Osteoblast (primary cell): Measurements from ENCODE around the gene CHN2. TPM values are rescaled to one million over a fixed set of nuclear protein-coding genes. Genes with fewer than 3 reads are reported as not detected.
A peak's percentile ranks its signal among the peaks of the same experiment; 100 is the strongest.

ENCODE experiments used
- DNase-seq: peaks from one replicate; pipeline ENCODE4 v3.0.0; 2011; ENCODE audit warnings: low spot score, mixed read lengths; ENCODE audit not compliant: insufficient read length; ENCODE audit errors: missing footprints
- H2AFZ ChIP-seq: 2 replicates; pipeline ENCODE4 v1.6.0; 2011; ENCODE audit warnings: mild to moderate bottlenecking, low read length
- H3K27ac ChIP-seq: 2 replicates; pipeline ENCODE4 v1.5.1; 2011; ENCODE audit warnings: mild to moderate bottlenecking, low read depth, low read length, moderate library complexity
- H3K27me3 ChIP-seq: 2 replicates; pipeline ENCODE4 v1.6.0; 2012; ENCODE audit warnings: mild to moderate bottlenecking, control low read depth, inconsistent platforms, low read length, moderate library complexity; ENCODE audit not compliant: insufficient read depth
- H3K36me3 ChIP-seq: 2 replicates; pipeline ENCODE4 v1.5.1; 2011; ENCODE audit warnings: mild to moderate bottlenecking, low read length, control low read depth, moderate library complexity; ENCODE audit not compliant: insufficient read depth
- H3K4me1 ChIP-seq: 2 replicates; pipeline ENCODE4 v1.5.1; 2011; ENCODE audit warnings: mild to moderate bottlenecking, low read length, control low read depth, moderate library complexity; ENCODE audit not compliant: insufficient read depth
- H3K4me2 ChIP-seq: 2 replicates; pipeline ENCODE4 v1.6.0; 2011; ENCODE audit warnings: mild to moderate bottlenecking, low read length; ENCODE audit not compliant: insufficient read depth
- H3K4me3 ChIP-seq: fragments of 200-600 bp; sonication (generic); 3 replicates; pipeline ENCODE4 v1.5.1; 2012; ENCODE audit warnings: mild to moderate bottlenecking, low read length, inconsistent platforms; ENCODE audit not compliant: insufficient read depth
- H3K79me2 ChIP-seq: 2 replicates; pipeline ENCODE4 v1.6.0; 2012; ENCODE audit warnings: mild to moderate bottlenecking, low read length, control low read depth, inconsistent platforms; ENCODE audit not compliant: insufficient read depth
- H3K9me3 ChIP-seq: 2 replicates; pipeline ENCODE4 v1.5.1; 2011; ENCODE audit warnings: low read depth, low read length, control low read depth
- H4K20me1 ChIP-seq: 2 replicates; pipeline ENCODE4 v1.6.0; 2012; ENCODE audit warnings: mild to moderate bottlenecking, low read length, control low read depth; ENCODE audit not compliant: insufficient read depth
- CTCF ChIP-seq: IDR thresholded peaks from 2 replicates; pipeline ENCODE4 v1.5.1; 2011; ENCODE audit warnings: mild to moderate bottlenecking, low read depth, low read length, moderate library complexity; ENCODE audit errors: extremely low read depth
- total RNA-seq: library from RNA; depleted of rRNA; stranded (reverse); fragments of >200 nt; gene quantifications from 2 replicates; pipeline ENCODE4 v1.2.3, GENCODE V29; 2012

The CHN2 gene
- total RNA-seq, 1 donor: under 0.01 TPM

GRCh38 chr7:29406366-29406765 is 211.8 kb downstream of the CHN2 start:
- Histone ChIP-seq H2AFZ (no peak overlapping the region), H3K27me3 (peaks cover 9% of the 10 kb centered on the region), H3K27ac (no peak overlapping the region), H3K9me3 (no peaks in the 10 kb centered on the region), H3K4me1 (no peaks in the 10 kb centered on the region), H3K4me3 (no peak overlapping the region), H3K79me2 (no peaks in the 10 kb centered on the region), H3K36me3 (no peaks in the 10 kb centered on the region), H4K20me1 (no peaks in the 10 kb centered on the region), H3K4me2 (no peak overlapping the region)
- TF ChIP-seq CTCF: no peak
- DNase-seq: no peak

GRCh38 chr7:29408841-29409243 is 214.3 kb downstream of the CHN2 start:
- no peaks in the 10 kb centered on the region for H3K79me2 ChIP-seq
- TF ChIP-seq CTCF: peak; percentile 86
- H3K4me2 ChIP-seq: no peak overlapping the region
- no peaks in the 10 kb centered on the region for H3K36me3 ChIP-seq
- H4K20me1 ChIP-seq: no peaks in the 10 kb centered on the region
- peaks cover 6% of the 10 kb centered on the region for H3K27me3 ChIP-seq
- no peak overlapping the region for H3K4me3 ChIP-seq
- no peak overlapping the region for H3K27ac ChIP-seq
- no peak overlapping the region for H2AFZ ChIP-seq
- no peaks in the 10 kb centered on the region for H3K9me3 ChIP-seq
- H3K4me1 ChIP-seq: no peaks in the 10 kb centered on the region
- peak; percentile 93 for DNase-seq

GRCh38 chr7:29410996-29411395 is 216.4 kb downstream of the CHN2 start:
- H3K9me3 ChIP-seq: no peaks in the 10 kb centered on the region
- no peak overlapping the region for H3K27ac ChIP-seq
- H3K27me3 ChIP-seq: no peaks in the 10 kb centered on the region
- no peak for TF ChIP-seq CTCF
- no peak for DNase-seq
- H3K79me2 ChIP-seq: no peaks in the 10 kb centered on the region
- H3K4me3 ChIP-seq: no peak overlapping the region
- H4K20me1 ChIP-seq: no peaks in the 10 kb centered on the region
- H3K36me3 ChIP-seq: no peaks in the 10 kb centered on the region
- H3K4me1 ChIP-seq: no peaks in the 10 kb centered on the region
- H3K4me2 ChIP-seq: no peak overlapping the region
- no peak overlapping the region for H2AFZ ChIP-seq

GRCh38 chr7:29412912-29413311 is 218.3 kb downstream of the CHN2 start:
- H3K79me2 ChIP-seq: no peaks in the 10 kb centered on the region
- no peaks in the 10 kb centered on the region for H3K4me1 ChIP-seq
- H3K4me2 ChIP-seq: no peak overlapping the region
- no peak for TF ChIP-seq CTCF
- no peaks in the 10 kb centered on the region for H3K36me3 ChIP-seq
- H3K27me3 ChIP-seq: no peaks in the 10 kb centered on the region
- no peak for DNase-seq
- no peak overlapping the region for H2AFZ ChIP-seq
- no peaks in the 10 kb centered on the region for H4K20me1 ChIP-seq
- H3K4me3 ChIP-seq: no peak overlapping the region
- H3K27ac ChIP-seq: no peak overlapping the region
- no peaks in the 10 kb centered on the region for H3K9me3 ChIP-seq
